SK-N-SH treated with all-trans-retinoic acid at 6 μM for 48 hours (cell line): ENCODE data around the gene CROCC2.

Source experiments
- ATAC-seq: fragments of 200-7000 bp; cut with Tn5 transposase; 3 replicates; pipeline ENCODE4 v1.9.1; 2020; ENCODE audit warnings: mild to moderate bottlenecking, moderate library complexity
- ARNTL ChIP-seq: fragments of 450-650 bp; formaldehyde crosslinking; IDR thresholded peaks from 2 replicates; pipeline ENCODE4 v1.5.0; 2020; ENCODE audit warnings: low read depth, mild to moderate bottlenecking, moderate library complexity, borderline replicate concordance
- BACH2 ChIP-seq: fragments of 250-450 bp; sonication (Bioruptor Pico); IDR thresholded peaks from 2 replicates; pipeline ENCODE4 v1.9.0; 2021; ENCODE audit warnings: mild to moderate bottlenecking, borderline replicate concordance
- CSDC2 ChIP-seq: fragments of 250-450 bp; sonication (Bioruptor Pico); IDR thresholded peaks from 2 replicates; pipeline ENCODE4 v1.5.0; 2020; ENCODE audit warnings: mild to moderate bottlenecking, moderate library complexity
- CSRNP3 ChIP-seq: fragments of 250-450 bp; sonication (Bioruptor Pico); IDR thresholded peaks from 2 replicates; pipeline ENCODE4 v1.5.1; 2021; ENCODE audit warnings: mild to moderate bottlenecking, moderate library complexity
- ESRRG ChIP-seq: fragments of 250-450 bp; sonication (Bioruptor Pico); IDR thresholded peaks from 2 replicates; pipeline ENCODE4 v1.6.1; 2021; ENCODE audit warnings: mild to moderate bottlenecking
- GLIS3 ChIP-seq: fragments of 250-450 bp; sonication (Bioruptor Pico); IDR thresholded peaks from 2 replicates; pipeline ENCODE4 v1.5.0; 2020; ENCODE audit warnings: mild to moderate bottlenecking, moderate library complexity
- ISL1 ChIP-seq: fragments of 250-450 bp; sonication (Bioruptor Pico); IDR thresholded peaks from 2 replicates; pipeline ENCODE4 v2.1.2; 2022; ENCODE audit warnings: mild to moderate bottlenecking, moderate library complexity
- OSR1 ChIP-seq: fragments of 250-450 bp; sonication (Bioruptor Pico); IDR thresholded peaks from 2 replicates; pipeline ENCODE4 v1.8.0; 2022; ENCODE audit warnings: moderate library complexity, mild to moderate bottlenecking, inconsistent platforms
- PPARA ChIP-seq: fragments of 250-450 bp; sonication (Bioruptor Pico); IDR thresholded peaks from 2 replicates; pipeline ENCODE4 v1.5.0; 2020; ENCODE audit warnings: mild to moderate bottlenecking, borderline replicate concordance
- RARB ChIP-seq: fragments of 250-450 bp; sonication (Bioruptor Pico); IDR thresholded peaks from 2 replicates; pipeline ENCODE4 v1.8.0; 2021; ENCODE audit warnings: mild to moderate bottlenecking, moderate library complexity
- SNAI2 ChIP-seq: fragments of 250-450 bp; sonication (Bioruptor Pico); IDR thresholded peaks from 2 replicates; pipeline ENCODE4 v1.5.0; 2020; ENCODE audit warnings: mild to moderate bottlenecking, moderate library complexity
- TCF4 ChIP-seq: fragments of 250-450 bp; sonication (Bioruptor Pico); IDR thresholded peaks from 2 replicates; pipeline ENCODE4 v1.8.0; 2021; ENCODE audit warnings: mild to moderate bottlenecking, moderate library complexity, borderline replicate concordance
- TOX ChIP-seq: fragments of 250-450 bp; sonication (Bioruptor Pico); IDR thresholded peaks from 2 replicates; pipeline ENCODE4 v1.8.0; 2021; ENCODE audit warnings: mild to moderate bottlenecking, moderate library complexity, borderline replicate concordance
- TSHZ2 ChIP-seq: fragments of 250-450 bp; sonication (Bioruptor Pico); IDR thresholded peaks from 2 replicates; pipeline ENCODE4 v1.5.0; 2020; ENCODE audit warnings: mild to moderate bottlenecking, moderate library complexity
- ZC3H10 ChIP-seq: fragments of 250-450 bp; sonication (Bioruptor Pico); IDR thresholded peaks from 2 replicates; pipeline ENCODE4 v1.5.1; 2021; ENCODE audit warnings: mild to moderate bottlenecking, moderate library complexity
- ZFP3 ChIP-seq: fragments of 250-450 bp; sonication (Bioruptor Pico); IDR thresholded peaks from 2 replicates; pipeline ENCODE4 v1.5.0; 2020; ENCODE audit warnings: mild to moderate bottlenecking, moderate library complexity
- ZFP30 ChIP-seq: fragments of 450-650 bp; formaldehyde crosslinking; IDR thresholded peaks from 2 replicates; pipeline ENCODE4 v1.5.0; 2022; ENCODE audit warnings: mild to moderate bottlenecking, moderate library complexity
- ZNF565 ChIP-seq: fragments of 450-650 bp; formaldehyde crosslinking; conservative IDR thresholded peaks from 2 replicates; pipeline ENCODE4 v1.5.0; 2020; ENCODE audit warnings: low read depth, mild to moderate bottlenecking, moderate library complexity
- ZNF70 ChIP-seq: fragments of 450-650 bp; formaldehyde crosslinking; IDR thresholded peaks from 2 replicates; pipeline ENCODE4 v1.5.0; 2020; ENCODE audit warnings: mild to moderate bottlenecking, moderate library complexity
- ZNF8 ChIP-seq: fragments of 450-650 bp; formaldehyde crosslinking; IDR thresholded peaks from 2 replicates; pipeline ENCODE4 v1.5.0; 2020; ENCODE audit warnings: mild to moderate bottlenecking, moderate library complexity

Gene CROCC2

GRCh38 chr2:240874715-240875227, 31.4 kb upstream of the CROCC2 start (continued):
- TF ChIP-seq ZFP3 (CRISPR knock-in tag) (no peak), ZC3H10 (CRISPR knock-in tag) (no peak), ESRRG (CRISPR knock-in tag) (no peak), TOX (CRISPR knock-in tag) (no peak), TCF4 (CRISPR knock-in tag) (no peak), OSR1 (CRISPR knock-in tag) (no peak), PPARA (CRISPR knock-in tag) (no peak), TSHZ2 (CRISPR knock-in tag) (no peak), CSRNP3 (no peak)

- TF ChIP-seq ZNF8 (CRISPR knock-in tag) (no peak), OSR1 (CRISPR knock-in tag) (no peak), ZC3H10 (CRISPR knock-in tag) (no peak), ZFP30 (no peak), ZNF70 (CRISPR knock-in tag) (no peak), CSDC2 (CRISPR knock-in tag) (no peak), ISL1 (no peak), GLIS3 (CRISPR knock-in tag) (no peak), TSHZ2 (CRISPR knock-in tag) (no peak), SNAI2 (no peak)
- TF ChIP-seq, all 23 proteins: peak for 0
- ATAC-seq = no peak
Measured at GRCh38 chr2:240875228-240876034, 30.7 kb upstream of the CROCC2 start.

GRCh38 chr2:240876035-240876474, 30.1 kb upstream of the CROCC2 start:
- no peak for ATAC-seq
- TF ChIP-seq BACH2 (CRISPR knock-in tag) = no peak
- no peak for TF ChIP-seq ZFP3 (CRISPR knock-in tag)
- TF ChIP-seq TCF4 (CRISPR knock-in tag) = no peak
- no peak for TF ChIP-seq ZC3H10 (CRISPR knock-in tag)
- no peak for TF ChIP-seq ZNF565 (CRISPR knock-in tag)
- TF ChIP-seq TSHZ2 (CRISPR knock-in tag) = no peak
- no peak for TF ChIP-seq ESRRG (CRISPR knock-in tag)
- TF ChIP-seq OSR1 (CRISPR knock-in tag) = no peak
- no peak for TF ChIP-seq ISL1
- no peak for TF ChIP-seq SNAI2
- TF ChIP-seq RARB (CRISPR knock-in tag) = no peak
- TF ChIP-seq ARNTL (CRISPR knock-in tag) = no peak
